Brain microvascular endothelial cell (primary cell): ENCODE measurements around the gene SPTY2D1.

Experiments
- DNase-seq: peaks from one replicate; pipeline ENCODE4 v3.0.0-alpha.2; 2020
- H3K27ac ChIP-seq: fragments of 250-450 bp; sonication (Bioruptor Pico); 2 replicates; pipeline ENCODE4 v1.5.1; 2020; ENCODE audit warnings: mild to moderate bottlenecking, moderate library complexity
- H3K27me3 ChIP-seq: fragments of 250-450 bp; sonication (Bioruptor Pico); replicated peaks from 2 replicates; pipeline ENCODE4 v1.5.1; 2020; ENCODE audit warnings: mild to moderate bottlenecking
- H3K36me3 ChIP-seq: fragments of 250-450 bp; sonication (Bioruptor Pico); replicated peaks from 2 replicates; pipeline ENCODE4 v1.5.1; 2020; ENCODE audit warnings: mild to moderate bottlenecking
- H3K4me3 ChIP-seq: 2 replicates; pipeline ENCODE4 v1.5.1; 2011; ENCODE audit warnings: low read depth, mild to moderate bottlenecking, control low read depth, low read length, moderate library complexity
- in situ Hi-C: cut with HindIII; loops from 2 replicates; pipeline ENCODE4 v1.10.0; 2017; ENCODE audit warnings: low sequenced_read_pairs, low pct_ligation_motif_present
- TF ChIP-seq, protein P1 (sequence below): IDR thresholded peaks from 2 replicates; pipeline ENCODE4 v1.5.1; 2011; ENCODE audit warnings: low read depth, mild to moderate bottlenecking, moderate library complexity, low read length, control low read depth, inconsistent platforms; ENCODE audit errors: missing control alignments

Gene SPTY2D1

DNA sequence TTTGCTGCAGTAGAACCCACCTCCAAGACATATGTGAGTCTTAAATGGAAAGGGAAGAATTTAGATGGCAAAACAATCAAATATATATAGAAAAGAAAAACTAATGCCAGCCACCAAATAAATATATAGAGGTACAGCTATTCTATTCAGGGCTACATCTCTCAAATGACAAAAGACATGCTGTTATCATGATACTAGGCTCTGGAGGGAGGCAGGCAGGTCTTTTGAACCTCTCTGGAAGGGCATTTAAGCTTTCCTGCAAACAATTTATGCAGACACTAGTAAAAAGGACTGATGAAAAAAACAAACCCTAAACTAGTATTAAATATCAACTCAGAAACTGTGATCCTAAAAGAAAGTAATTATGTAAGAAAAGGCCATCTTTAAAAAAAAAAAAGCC, 70.0 kb downstream of the SPTY2D1 start:
- Histone ChIP-seq H3K27ac (no peak overlapping the region), H3K4me3 (no peak overlapping the region), H3K36me3 (peaks cover 19% of the 10 kb centered on the region), H3K27me3 (no peaks in the 10 kb centered on the region)
- TF ChIP-seq, protein P1, sequence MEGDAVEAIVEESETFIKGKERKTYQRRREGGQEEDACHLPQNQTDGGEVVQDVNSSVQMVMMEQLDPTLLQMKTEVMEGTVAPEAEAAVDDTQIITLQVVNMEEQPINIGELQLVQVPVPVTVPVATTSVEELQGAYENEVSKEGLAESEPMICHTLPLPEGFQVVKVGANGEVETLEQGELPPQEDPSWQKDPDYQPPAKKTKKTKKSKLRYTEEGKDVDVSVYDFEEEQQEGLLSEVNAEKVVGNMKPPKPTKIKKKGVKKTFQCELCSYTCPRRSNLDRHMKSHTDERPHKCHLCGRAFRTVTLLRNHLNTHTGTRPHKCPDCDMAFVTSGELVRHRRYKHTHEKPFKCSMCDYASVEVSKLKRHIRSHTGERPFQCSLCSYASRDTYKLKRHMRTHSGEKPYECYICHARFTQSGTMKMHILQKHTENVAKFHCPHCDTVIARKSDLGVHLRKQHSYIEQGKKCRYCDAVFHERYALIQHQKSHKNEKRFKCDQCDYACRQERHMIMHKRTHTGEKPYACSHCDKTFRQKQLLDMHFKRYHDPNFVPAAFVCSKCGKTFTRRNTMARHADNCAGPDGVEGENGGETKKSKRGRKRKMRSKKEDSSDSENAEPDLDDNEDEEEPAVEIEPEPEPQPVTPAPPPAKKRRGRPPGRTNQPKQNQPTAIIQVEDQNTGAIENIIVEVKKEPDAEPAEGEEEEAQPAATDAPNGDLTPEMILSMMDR, result no peak
- in situ Hi-C loops, result no loop called here
- no peak for DNase-seq

DNA sequence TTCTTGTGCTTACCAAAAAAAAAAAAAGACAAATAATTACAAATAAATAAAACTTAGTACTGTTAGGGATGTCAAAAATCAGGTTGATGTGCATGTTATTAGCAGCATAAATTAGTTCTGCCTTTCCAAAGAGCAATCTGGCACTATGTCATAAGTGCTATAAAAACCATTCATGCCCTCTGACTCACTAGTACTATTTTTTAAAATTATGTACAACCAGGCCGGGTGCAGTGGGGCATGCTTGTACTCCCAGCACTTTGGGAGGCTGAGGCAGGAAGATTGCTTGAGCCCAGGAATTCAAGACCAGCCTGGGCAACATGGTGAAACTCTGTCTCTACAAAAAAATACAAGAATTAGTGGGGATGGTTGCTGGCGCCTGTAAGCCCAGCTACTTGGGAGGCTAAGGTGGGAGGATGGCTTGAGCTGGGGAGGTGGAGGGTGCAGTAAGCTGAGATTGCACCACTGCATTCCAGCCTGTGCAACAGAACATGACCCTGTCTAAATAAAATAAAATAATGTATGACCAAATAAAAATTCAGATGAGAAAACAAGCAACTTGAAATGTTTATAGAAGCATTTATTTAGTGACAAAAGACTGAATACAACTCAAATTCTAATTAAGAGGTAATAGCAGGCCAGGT, 70.9 kb downstream of the SPTY2D1 start:
- no peak for DNase-seq
- TF ChIP-seq, protein P1, result no peak

More for the DNA sequence above, 70.9 kb downstream of the SPTY2D1 start:
- Histone ChIP-seq H3K27ac (no peak overlapping the region), H3K36me3 (peaks cover 20% of the 10 kb centered on the region), H3K4me3 (no peak overlapping the region), H3K27me3 (no peaks in the 10 kb centered on the region)
- in situ Hi-C loops, result no loop called here
